GM19395 (cell line): ENCODE results near the gene CSRP2.

Experiments used
- ATAC-seq: cut with Tn5 transposase; IDR thresholded peaks from one replicate; pipeline ENCODE4 v1.9.1; 2021; ENCODE audit warnings: mild to moderate bottlenecking, moderate library complexity; ENCODE audit not compliant: unreplicated experiment

The CSRP2 gene

DNA sequence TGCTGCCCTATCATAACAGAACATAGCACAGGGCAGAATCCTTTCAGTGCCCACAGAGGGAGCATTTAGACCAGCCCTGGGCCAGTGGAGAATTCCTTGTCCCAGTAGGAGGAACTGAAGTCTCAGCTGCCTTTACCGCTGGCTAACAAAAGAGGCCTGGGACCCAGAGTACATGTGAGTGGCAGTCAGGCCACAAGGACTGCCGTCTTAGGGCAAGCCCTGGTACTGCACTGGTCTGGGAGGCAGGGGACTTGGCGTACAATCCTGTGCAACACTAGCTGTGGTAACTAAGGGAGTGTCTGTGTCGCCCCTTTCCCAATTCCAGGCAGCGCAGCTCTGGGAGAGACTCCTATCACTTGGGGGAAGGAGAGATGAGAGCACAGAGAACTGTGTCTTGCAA is 17.0 kb upstream of the CSRP2 start:
- ATAC-seq, result no peak

DNA sequence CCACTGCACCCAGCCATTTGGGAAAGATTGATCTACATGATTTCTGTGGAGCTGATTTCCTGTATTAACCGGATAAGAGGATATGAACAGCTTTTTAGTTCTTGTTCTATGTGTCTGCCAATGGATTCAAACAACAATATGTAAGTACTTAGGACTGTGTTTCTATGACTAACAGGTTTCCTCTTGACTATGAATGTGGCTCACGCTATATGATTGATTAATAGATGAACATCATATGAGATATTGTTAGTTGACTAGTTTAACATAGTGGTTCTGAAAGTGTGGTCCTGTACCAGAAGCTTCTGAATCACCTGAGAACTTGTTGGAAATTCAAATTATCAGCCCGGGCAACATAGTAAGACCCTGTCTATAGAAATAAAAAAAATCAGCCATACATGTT is 12.8 kb upstream of the CSRP2 start:
- no peak for ATAC-seq

- no peak for ATAC-seq
Measured at GRCh38 chr12:76890151-76891143, 11.6 kb upstream of the CSRP2 start.

DNA sequence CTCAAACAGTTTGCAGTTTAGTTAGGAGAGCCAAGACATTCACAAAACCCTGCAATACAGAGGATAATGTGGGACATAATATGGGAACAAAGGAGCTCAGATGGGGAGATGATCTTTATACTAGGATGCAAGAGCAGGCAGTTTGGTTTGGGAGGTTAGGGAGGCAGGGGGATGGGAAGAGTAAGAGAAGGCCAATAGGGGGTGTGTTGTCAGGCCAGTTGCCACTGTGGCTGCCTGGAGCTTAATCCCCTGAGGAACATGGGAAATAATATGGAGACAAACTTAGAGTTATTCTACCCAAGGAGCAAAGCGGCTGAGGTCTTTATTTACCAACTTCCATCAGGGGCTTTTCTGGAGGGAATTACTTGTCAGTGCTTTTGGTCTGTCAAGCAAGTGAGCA is 10.0 kb upstream of the CSRP2 start:
- no peak for ATAC-seq

- no peak for ATAC-seq
Measured at GRCh38 chr12:76883811-76884210, 5.0 kb upstream of the CSRP2 start.

DNA sequence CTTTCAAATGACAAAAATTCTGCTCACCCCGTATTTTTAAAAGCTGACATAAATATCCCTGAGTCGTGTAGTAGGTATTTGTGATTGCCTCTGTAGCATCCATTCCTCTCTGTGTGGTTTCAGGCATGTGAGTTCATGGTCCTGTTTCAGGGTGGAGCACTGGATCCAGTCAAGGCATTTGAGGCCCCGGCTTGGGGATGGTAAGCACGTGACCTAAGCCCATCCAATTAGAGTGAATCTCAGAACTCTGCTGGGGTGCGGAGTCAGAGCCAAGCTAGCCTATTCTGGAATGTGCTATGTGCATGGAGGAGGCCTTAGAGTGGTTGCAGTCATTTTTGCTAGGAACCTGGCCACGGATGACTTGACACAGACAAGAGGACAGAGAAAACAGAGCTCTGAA is 4.3 kb upstream of the CSRP2 start:
- no peak for ATAC-seq

DNA sequence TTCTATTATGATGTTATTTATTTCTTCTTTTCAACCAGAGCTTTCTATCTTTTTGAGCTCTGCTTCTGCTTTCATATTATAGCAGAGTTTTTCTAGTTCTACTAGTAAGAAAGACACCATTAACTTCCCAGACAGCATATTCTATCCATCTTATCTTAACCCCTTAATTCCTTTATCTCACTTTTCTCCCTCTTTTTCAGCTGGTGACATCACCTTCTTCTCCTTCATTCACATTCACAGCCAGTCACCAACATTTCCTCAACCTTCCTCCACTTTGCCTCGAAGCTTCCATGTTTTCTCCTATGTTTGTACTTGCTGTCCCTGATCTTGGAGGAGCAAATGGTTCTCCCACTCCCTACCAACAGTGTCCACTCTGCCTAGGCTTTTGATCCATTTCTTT is 3.5 kb upstream of the CSRP2 start:
- no peak for ATAC-seq

GRCh38 chr12:76881142-76881541 is 2.3 kb upstream of the CSRP2 start:
- ATAC-seq, result no peak

- ATAC-seq, result no peak
Measured at GRCh38 chr12:76880519-76881023, 1.8 kb upstream of the CSRP2 start.

- no peak for ATAC-seq
Measured at GRCh38 chr12:76879710-76880518, 1.1 kb upstream of the CSRP2 start.

DNA sequence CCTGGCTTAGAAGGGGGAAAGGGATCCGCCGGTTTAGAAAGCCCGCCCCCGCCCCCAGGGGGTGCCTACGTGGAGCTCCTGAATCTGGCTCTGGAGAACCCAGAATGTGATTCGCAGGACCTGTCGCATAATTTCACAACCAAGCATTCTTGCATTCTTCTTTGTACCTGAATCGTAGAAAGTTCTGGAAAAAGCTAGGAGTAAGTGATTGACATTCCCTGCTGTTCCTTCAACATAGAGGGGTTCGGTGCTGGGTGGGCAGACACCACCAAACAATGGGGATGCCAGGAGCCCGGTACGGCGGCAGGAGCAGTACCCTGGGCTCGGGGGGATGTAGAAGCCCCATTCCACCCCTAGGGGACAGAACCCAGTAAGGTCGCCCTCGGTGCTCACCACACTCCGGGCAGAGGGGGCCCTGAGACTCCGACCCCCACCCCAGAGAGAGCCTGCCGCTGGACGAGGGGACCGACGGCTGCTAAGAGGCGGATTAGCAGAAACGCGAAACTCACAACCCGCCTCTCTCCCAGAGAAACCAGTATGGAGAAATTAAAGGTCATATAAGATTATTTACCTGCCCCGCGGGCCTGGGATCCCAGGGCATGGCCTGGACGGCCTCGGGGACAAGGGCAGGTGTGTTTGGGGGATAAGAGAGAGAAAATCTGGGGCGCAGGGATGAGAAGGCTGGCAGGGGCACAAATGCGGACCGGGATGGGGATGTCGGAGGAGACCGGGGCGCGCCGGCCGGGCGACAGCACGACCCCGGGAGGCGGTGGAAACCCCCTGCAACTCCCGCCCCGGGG is 520 bp downstream of the CSRP2 start:
- peak; percentile 52 for ATAC-seq

DNA sequence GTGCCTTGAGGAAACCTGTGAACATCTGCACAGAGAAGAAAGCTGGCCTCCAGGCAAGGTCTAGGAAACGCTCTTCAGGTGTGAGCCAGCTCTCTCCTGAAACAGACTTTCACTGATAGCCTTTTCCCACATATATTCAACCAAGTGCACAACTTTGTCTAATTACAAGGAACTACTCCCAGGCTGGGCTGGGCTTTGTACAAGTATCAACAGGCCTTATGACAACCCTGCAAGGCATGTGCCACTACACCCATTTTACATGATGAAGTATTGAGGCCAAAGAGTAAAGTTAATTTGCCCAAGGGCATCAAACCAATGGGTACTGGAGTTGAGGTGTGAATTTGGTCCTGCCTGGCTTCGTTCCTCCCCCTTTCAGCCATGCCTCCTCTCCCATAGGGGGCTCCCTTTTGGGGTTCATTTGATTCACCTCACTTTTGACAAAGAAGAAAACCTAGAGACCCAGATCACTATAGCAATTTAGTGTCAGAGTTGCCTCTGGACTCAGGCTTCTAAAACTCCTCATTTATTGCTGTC is 2.1 kb downstream of the CSRP2 start:
- ATAC-seq, result no peak

DNA sequence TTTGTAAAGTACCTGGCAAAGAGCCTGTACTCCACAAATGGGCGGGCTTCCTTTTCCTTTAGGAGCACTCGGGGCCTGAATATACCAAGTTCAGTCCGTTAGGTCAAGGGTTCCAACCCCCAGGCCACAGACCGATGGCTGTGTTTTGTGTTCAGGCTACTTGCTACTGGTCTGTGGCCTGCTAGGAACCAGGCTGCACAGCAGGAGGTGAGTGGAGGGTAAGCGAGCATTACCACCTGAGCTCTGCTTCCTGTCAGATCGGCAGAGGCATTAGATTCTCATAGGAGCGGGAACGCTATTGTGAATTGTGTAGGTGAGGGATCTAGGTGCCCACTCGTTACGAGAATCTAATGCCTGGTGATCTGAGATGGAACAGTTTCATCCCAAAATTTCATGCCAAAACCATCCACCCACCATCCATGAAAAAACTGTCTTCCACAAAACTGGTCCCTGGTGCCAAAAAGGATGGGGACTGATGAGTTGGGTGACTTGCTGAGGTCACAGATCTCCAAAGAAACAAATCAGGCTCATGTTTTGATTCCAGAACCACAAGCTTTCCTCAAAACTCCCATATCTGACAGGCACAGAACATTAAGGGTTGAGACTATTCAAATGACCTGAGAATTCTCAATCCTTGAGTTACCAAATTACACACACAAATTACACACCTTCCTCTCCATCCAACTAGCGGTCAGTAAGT is 4.2 kb downstream of the CSRP2 start:
- ATAC-seq, result no peak

DNA sequence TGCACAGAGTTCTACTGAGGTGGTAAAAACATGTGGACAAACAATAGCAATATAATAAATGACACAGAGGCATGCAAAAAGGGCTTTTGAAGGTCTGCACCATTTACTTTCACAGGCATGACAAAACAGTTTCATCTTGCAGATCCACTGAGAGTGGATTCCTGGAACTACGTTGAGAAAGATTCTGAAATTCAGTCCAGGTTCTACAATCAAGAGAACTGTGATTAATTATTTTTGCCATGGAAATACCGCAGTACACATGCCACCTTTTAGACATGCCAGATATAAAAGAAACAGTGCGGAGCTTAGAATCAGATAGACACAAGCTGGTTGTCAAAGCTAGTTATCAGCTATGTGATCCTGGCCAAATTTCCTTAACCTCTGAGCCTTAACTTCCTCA is 4.8 kb downstream of the CSRP2 start:
- no peak for ATAC-seq

DNA sequence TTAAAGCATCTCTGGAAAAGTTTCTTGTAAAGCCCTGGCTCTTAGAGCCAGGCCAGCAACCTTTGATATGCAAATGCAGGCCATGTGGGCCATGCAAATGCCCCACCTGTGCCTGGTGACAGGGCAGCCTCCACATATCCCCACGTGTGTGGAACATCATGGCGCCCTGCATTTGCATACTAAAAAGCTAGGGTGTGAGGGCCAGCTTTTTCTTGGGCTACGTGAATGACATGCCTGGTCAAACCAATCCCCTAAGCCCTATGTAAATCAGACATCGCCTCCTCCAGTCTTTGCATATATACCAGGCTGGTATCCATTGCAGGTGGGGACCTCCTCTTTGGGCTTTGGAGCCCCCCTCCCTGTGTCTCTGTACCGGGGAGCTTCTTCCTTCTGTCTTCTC is 6.4 kb downstream of the CSRP2 start:
- no peak for ATAC-seq

DNA sequence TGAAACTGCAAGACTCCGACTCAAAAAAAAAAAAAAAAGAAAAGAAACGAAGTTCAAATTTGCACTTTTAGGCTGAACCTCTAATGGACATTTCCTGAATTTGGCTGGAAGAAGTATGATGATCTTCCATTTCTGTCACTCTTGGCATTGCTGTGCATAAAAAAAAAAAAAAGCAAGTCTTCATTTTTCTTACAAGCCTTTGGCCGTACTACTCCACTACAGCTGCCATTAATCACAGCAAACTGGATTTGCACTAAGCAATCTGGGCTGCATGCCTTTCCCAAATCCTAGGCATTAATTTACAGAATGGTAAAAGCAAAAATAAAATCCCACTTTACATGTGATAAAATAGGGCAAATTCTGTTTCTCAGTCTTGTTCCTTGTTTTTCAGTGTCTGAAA is 7.1 kb downstream of the CSRP2 start:
- ATAC-seq, result no peak

- ATAC-seq, result no peak
Measured at GRCh38 chr12:76871082-76871481, 7.7 kb downstream of the CSRP2 start.

DNA sequence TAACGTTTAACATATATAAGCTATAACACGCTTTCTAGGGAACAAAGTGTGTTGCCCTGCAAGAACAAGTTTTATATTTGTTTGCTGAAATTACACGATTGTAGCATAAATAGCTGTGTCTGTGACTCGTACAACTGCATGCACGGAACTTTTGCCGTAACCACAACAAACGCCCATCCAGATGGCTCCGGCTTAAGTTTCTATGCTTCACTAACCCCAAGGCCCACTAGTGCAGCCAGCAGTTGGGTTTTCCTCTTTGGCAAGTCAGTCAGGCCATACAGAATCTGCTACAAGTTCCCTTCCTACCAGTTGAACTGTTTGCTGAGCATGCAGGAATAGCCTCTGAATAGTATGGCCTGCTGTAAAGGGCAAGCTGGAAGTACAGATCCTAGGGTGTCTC is 12.1 kb downstream of the CSRP2 start:
- ATAC-seq, result peak; percentile 58

DNA sequence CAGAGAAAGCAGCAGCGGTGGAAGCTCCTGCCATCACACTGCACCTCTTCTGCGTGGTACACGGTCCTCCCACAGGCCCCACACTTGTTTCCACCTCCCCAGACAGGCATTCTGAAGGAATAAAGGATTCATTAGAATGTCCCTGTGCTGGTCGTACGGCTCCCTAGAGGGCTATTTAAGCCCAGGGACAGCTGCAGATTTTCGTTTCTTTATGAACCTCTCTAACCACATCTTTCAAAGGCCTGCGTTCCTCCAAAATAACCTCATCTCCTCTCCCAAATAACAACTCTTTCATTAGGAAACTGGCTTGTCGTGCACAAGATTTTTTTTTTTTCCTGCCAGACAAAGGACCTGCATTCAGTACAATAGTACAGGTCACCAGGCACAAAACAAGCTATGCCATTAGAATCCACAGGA is 12.7 kb downstream of the CSRP2 start:
- no peak for ATAC-seq

DNA sequence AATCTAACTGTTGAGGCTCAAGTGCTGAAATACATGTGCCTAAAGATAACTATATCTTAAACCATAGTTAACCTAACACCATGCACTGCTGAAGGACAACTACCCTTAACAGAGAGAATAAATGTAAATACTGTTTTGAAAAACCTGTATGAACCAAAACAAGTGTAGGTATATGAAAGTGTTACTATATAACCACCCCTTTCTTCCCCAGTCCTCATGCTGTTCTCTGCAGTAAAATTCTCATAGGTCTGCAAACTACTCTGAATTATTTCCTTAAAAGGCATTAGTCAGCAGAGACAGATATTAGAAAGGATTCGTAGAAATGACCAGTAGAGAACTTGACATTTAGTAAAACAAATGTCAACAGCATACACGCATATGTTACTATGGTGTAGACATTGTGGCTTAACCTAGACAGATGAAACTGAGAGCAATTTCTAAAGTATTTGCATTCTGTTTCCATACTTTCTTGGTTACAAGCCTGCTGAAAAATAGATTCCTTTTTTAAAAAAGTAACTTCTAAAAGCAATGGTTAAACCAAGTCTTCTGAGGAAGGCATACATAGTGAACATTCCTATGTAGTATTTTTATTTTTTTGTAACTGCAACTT is 13.9 kb downstream of the CSRP2 start:
- peak; percentile 88 for ATAC-seq
